GM12864 (cell line): ENCODE results near the gene SLC9C1.

Experiments used
- DNase-seq: peaks from one replicate; pipeline ENCODE4 v3.0.0-alpha.2; 2011; ENCODE audit warnings: low read depth
- H3K4me3 ChIP-seq: 2 replicates; pipeline ENCODE4 v1.5.1; 2011; ENCODE audit warnings: mild to moderate bottlenecking, low read depth, low read length, control low read depth
- CTCF ChIP-seq: IDR thresholded peaks from 2 replicates; pipeline ENCODE4 v1.5.1; 2011; ENCODE audit warnings: low read depth, mild to moderate bottlenecking, moderate library complexity, low read length, control low read depth, inconsistent platforms; ENCODE audit errors: missing control alignments

The SLC9C1 gene

GRCh38 chr3:112321867-112322652 lies 28.0 kb upstream of the SLC9C1 start:
- H3K4me3 ChIP-seq: no peak overlapping the region
- TF ChIP-seq CTCF: no peak
- no peak for DNase-seq

- H3K4me3 ChIP-seq: no peak overlapping the region
- no peak for DNase-seq
- TF ChIP-seq CTCF: no peak
These were observed 26.7 kb upstream of the SLC9C1 start for GRCh38 chr3:112320691-112321090.

GRCh38 chr3:112319516-112320276 lies 25.7 kb upstream of the SLC9C1 start:
- DNase-seq: no peak
- TF ChIP-seq CTCF: no peak
- H3K4me3 ChIP-seq: no peak overlapping the region

DNA sequence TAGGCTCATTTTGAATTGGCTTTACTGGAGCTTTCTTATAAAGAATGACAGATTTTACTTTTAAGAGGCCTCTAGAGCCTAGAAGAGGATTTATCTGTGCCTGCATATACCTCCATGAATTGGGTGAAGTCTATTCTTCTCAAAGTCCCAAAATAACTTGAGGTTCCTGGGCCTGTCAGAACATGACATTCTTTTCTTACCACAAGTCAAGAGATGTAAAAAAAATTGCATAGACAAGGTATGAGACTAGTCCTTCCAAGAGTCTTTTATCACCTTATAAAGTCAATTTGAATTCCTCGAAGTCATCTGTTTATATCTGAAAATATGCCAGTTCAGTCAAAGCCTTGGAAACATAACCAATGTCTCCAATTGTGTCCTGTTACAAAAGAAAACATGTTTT lies 21.8 kb upstream of the SLC9C1 start:
- no peak overlapping the region for H3K4me3 ChIP-seq
- no peak for TF ChIP-seq CTCF
- DNase-seq: no peak

- TF ChIP-seq CTCF: no peak
- H3K4me3 ChIP-seq: no peak overlapping the region
- DNase-seq: no peak
These were observed 20.6 kb upstream of the SLC9C1 start for GRCh38 chr3:112314649-112315048.

- no peak for DNase-seq
- TF ChIP-seq CTCF: no peak
- no peak overlapping the region for H3K4me3 ChIP-seq
These were observed 14.3 kb upstream of the SLC9C1 start for GRCh38 chr3:112308151-112308911.
